HepG2 (cell line): ENCODE measurements around the gene LPO. TPM values are rescaled to one million over a fixed set of nuclear protein-coding genes. Genes with fewer than 3 reads are reported as not detected.

ENCODE experiments used
- ATAC-seq: fragments of 200-7000 bp; cut with Tn5 transposase; 3 replicates; pipeline ENCODE4 v1.9.1; 2020; ENCODE audit warnings: mild to moderate bottlenecking, moderate library complexity
- BruUV-seq: library from RNA; stranded (reverse); fragments of 400-500 nt; replicated peaks from 2 replicates; lab custom pipeline; 2021; lab: Mats Ljungman, UMichigan
- CTCF ChIA-PET: fragments of 300-600 bp; formaldehyde crosslinking; extraction: SDS; loops from one replicate; lab custom pipeline; 2021; ENCODE audit warnings: low total read pairs, inconsistent platforms, low intra/inter-chr PET ratio; lab: Yijun Ruan, JAX
- POLR2A ChIA-PET: fragments of 350-600 bp; sonication (Branson Sonifier 250); formaldehyde crosslinking; loops from one replicate; lab custom pipeline; 2020; ENCODE audit warnings: antibody characterized with exemption, inconsistent platforms; lab: Yijun Ruan, JAX
- DNase-seq: peaks from one replicate; pipeline ENCODE4 v3.0.0-alpha.2; 2015; ENCODE audit warnings: low spot score
- FAIRE-seq: peaks from 3 replicates; lab custom pipeline; 2011; peaks lifted over from hg19 to GRCh38; lab: Jason Lieb, UNC
- H2AFZ ChIP-seq: one replicate; pipeline ENCODE4 v1.6.1; 2011; ENCODE audit warnings: low read length, inconsistent platforms
- H3K27ac ChIP-seq: fragments of 300-600 bp; 3 replicates; pipeline ENCODE4 v1.8.0; 2011; ENCODE audit warnings: mixed run types, mild to moderate bottlenecking, mixed read lengths, low read length, inconsistent platforms; ENCODE audit not compliant: insufficient read depth; ENCODE audit errors: extremely low read length
- H3K27me3 ChIP-seq, 2 experiments: fragments of 200-600 bp in 1 of 2; 2 replicates in 1 of 2; 3 replicates in 1 of 2; pipeline versions ENCODE4 v1.6.0 to v1.8.0; 2011; ENCODE audit warnings: low read length in 2 of 2, mild to moderate bottlenecking in 2 of 2, moderate library complexity in 2 of 2, inconsistent platforms in 1 of 2; ENCODE audit not compliant: insufficient read depth in 2 of 2, control insufficient read depth in 1 of 2
- H3K36me3 ChIP-seq, 2 experiments: fragments of 200-600 bp in 1 of 2; replicated peaks in 1 of 2; 2 replicates in 1 of 2; 3 replicates in 1 of 2; pipeline versions ENCODE4 v1.5.1 to v1.8.0; 2011; ENCODE audit warnings: low read length in 2 of 2, inconsistent platforms in 1 of 2; ENCODE audit not compliant: insufficient read depth in 2 of 2, control insufficient read depth in 1 of 2
- H3K4me1 ChIP-seq: 2 replicates; pipeline ENCODE4 v1.5.1; 2012; ENCODE audit warnings: low read length, inconsistent platforms; ENCODE audit not compliant: insufficient read depth
- H3K4me2 ChIP-seq: 2 replicates; pipeline ENCODE4 v1.6.0; 2011; ENCODE audit warnings: low read depth, low read length, inconsistent platforms
- H3K4me3 ChIP-seq, 3 experiments: fragments of 200-600 bp in 1 of 3; sonication (generic), shearing (Covaris generic) in 1 of 3; replicated peaks in 1 of 3; 2 replicates each; pipeline ENCODE4 v1.5.1; 2011 to 2016; ENCODE audit warnings: low read length in 3 of 3, inconsistent platforms in 2 of 3, low read depth in 2 of 3, mild to moderate bottlenecking in 2 of 3, control low read depth in 1 of 3, mixed read lengths in 1 of 3; ENCODE audit not compliant: insufficient read depth in 1 of 3
- H3K79me2 ChIP-seq: one replicate; pipeline ENCODE4 v1.6.1; 2011; ENCODE audit warnings: low read length, inconsistent platforms; ENCODE audit not compliant: insufficient read depth
- H3K9ac ChIP-seq: 2 replicates; pipeline ENCODE4 v1.6.0; 2011; ENCODE audit warnings: mild to moderate bottlenecking, low read depth, low read length, inconsistent platforms; ENCODE audit not compliant: insufficient read depth
- H3K9me3 ChIP-seq: 2 replicates; pipeline ENCODE4 v1.5.1; 2012; ENCODE audit warnings: mild to moderate bottlenecking, low read length
- H4K20me1 ChIP-seq: 2 replicates; pipeline ENCODE4 v1.6.0; 2011; ENCODE audit warnings: inconsistent platforms, mild to moderate bottlenecking, low read length, moderate library complexity; ENCODE audit not compliant: insufficient read depth
- CSRNP1 ChIP-seq: sonication (generic); formaldehyde crosslinking; IDR thresholded peaks from 2 replicates; pipeline ENCODE4 v1.8.1; 2023; ENCODE audit warnings: mild to moderate bottlenecking, missing genetic modification reagents
- GLI4 ChIP-seq: sonication (generic); formaldehyde crosslinking; IDR thresholded peaks from 2 replicates; pipeline ENCODE4 v1.5.1; 2020; ENCODE audit warnings: missing genetic modification reagents, mild to moderate bottlenecking, moderate library complexity, borderline replicate concordance
- HDAC1 ChIP-seq: sonication (generic); formaldehyde crosslinking; IDR thresholded peaks from 2 replicates; pipeline ENCODE4 v1.5.1; 2020; ENCODE audit warnings: mild to moderate bottlenecking, missing genetic modification reagents
- IRF9 ChIP-seq: sonication (generic); formaldehyde crosslinking; IDR thresholded peaks from 2 replicates; pipeline ENCODE4 v1.8.0; 2022; ENCODE audit warnings: missing genetic modification reagents, mild to moderate bottlenecking, borderline replicate concordance
- MED13 ChIP-seq: sonication (generic); formaldehyde crosslinking; IDR thresholded peaks from 2 replicates; pipeline ENCODE4 v1.5.0; 2020; ENCODE audit warnings: missing genetic modification reagents
- NFIC ChIP-seq: IDR thresholded peaks from 2 replicates; pipeline ENCODE4 v1.6.1; 2012; ENCODE audit warnings: mild to moderate bottlenecking, low read length, inconsistent platforms
- TCF7 ChIP-seq: sonication (generic); IDR thresholded peaks from 2 replicates; pipeline ENCODE4 v1.6.1; 2016; ENCODE audit warnings: antibody characterized with exemption, low read depth
- TRAFD1 ChIP-seq: sonication (generic); formaldehyde crosslinking; IDR thresholded peaks from 2 replicates; pipeline ENCODE4 v1.5.1; 2020; ENCODE audit warnings: missing genetic modification reagents, mild to moderate bottlenecking, borderline replicate concordance
- ZEB1 ChIP-seq: IDR thresholded peaks from 2 replicates; pipeline ENCODE4 v1.6.1; 2012; ENCODE audit warnings: mild to moderate bottlenecking, low read depth, inconsistent platforms; ENCODE audit not compliant: insufficient replicate concordance
- ZFP36L2 ChIP-seq: sonication (generic); formaldehyde crosslinking; IDR thresholded peaks from 2 replicates; pipeline ENCODE4 v1.4.0; 2020; ENCODE audit warnings: missing genetic modification reagents
- ZNF34 ChIP-seq: sonication (generic); formaldehyde crosslinking; IDR thresholded peaks from 2 replicates; pipeline ENCODE4 v1.4.0; 2020; ENCODE audit warnings: mild to moderate bottlenecking, missing genetic modification reagents, borderline replicate concordance
- ZNF512 ChIP-seq: sonication (generic); formaldehyde crosslinking; IDR thresholded peaks from 2 replicates; pipeline ENCODE4 v1.4.0; 2020; ENCODE audit warnings: mild to moderate bottlenecking, missing genetic modification reagents
- ZNF572 ChIP-seq: sonication (generic); formaldehyde crosslinking; IDR thresholded peaks from 2 replicates; pipeline ENCODE4 v1.5.1; 2020; ENCODE audit warnings: mild to moderate bottlenecking, missing genetic modification reagents
- ZSCAN12 ChIP-seq: sonication (generic); formaldehyde crosslinking; IDR thresholded peaks from 2 replicates; pipeline ENCODE4 v1.9.0; 2021; ENCODE audit warnings: mild to moderate bottlenecking, missing genetic modification reagents
- WGBS: methylation state at CpG from one replicate; pipeline ENCODE4 v1.1.6; 2017; ENCODE audit warnings: low lambda C conversion rate; 5-methylcytosine and 5-hydroxymethylcytosine counted together
- in situ Hi-C: cut with HindIII; loops from 2 replicates; pipeline ENCODE4 v1.10.0; 2017; ENCODE audit warnings: low pct_unique_long_range_greater_than_20kb; ENCODE audit not compliant: extremely low pct_ligation_motif_present
- intact Hi-C: fragments of 100-400 bp; cut with micrococcal nuclease; formaldehyde crosslinking; loops from one replicate; pipeline ENCODE4 v1.10.0; 2022; ENCODE audit not compliant: unreplicated experiment
- polyA plus RNA-seq, 8 experiments: library from polyadenylated mRNA; depleted of rRNA in 3 of 8; stranded (reverse) in 7 of 8; unstranded in 1 of 8; fragments of >200 nt; fragmentation: Illumina TruSeq in 4 of 8; extraction: Trizol in 4 of 8; gene quantifications; 2 replicates each; pipeline versions ENCODE4 v1.2.1 to v1.2.3, GENCODE V29; 2011 to 2016; ENCODE audit warnings: low read depth in 4 of 8, missing spikeins in 1 of 8, mixed read lengths in 1 of 8; ENCODE audit not compliant: insufficient read depth in 1 of 8
- total RNA-seq, 5 experiments: library from RNA; depleted of rRNA; stranded (reverse); fragments of >200 nt; fragmentation: Illumina TruSeq; extraction: Trizol; gene quantifications; 2 replicates each; pipeline ENCODE4 v1.2.3, GENCODE V29; 2016; ENCODE audit warnings: low read depth in 1 of 5

LPO gene
- total and polyA plus RNA-seq, 2 of the 13 experiments (the other 11 are each of a cell fraction or from before 2014, with no cell fraction given) = not detected

GRCh38 chr17:58246781-58247180 is 8.4 kb downstream of the LPO start:
- intact Hi-C loops = no loop called here
- BruUV-seq = no TSS peak
- no peak overlapping the region for H3K27ac ChIP-seq
- TF ChIP-seq NFIC (no peak), HDAC1 (CRISPR knock-in tag) (no peak), TRAFD1 (no peak), ZNF512 (CRISPR knock-in tag) (no peak), ZSCAN12 (no peak), CSRNP1 (CRISPR knock-in tag) (no peak), IRF9 (no peak), ZEB1 (no peak), TCF7 (no peak), ZFP36L2 (no peak), GLI4 (CRISPR knock-in tag) (no peak), MED13 (CRISPR knock-in tag) (no peak), ZNF572 (CRISPR knock-in tag) (no peak), ZNF34 (CRISPR knock-in tag) (no peak)
- H4K20me1 ChIP-seq = no peaks in the 10 kb centered on the region
- no peak for FAIRE-seq
- in situ Hi-C loops = no loop called here
- POLR2A ChIA-PET = no interaction called here
- no peak overlapping the region for H3K4me3 ChIP-seq
- peaks cover 63% of the 10 kb centered on the region for H3K4me1 ChIP-seq
- H3K9me3 ChIP-seq = no peaks in the 10 kb centered on the region
- H3K9ac ChIP-seq = no peak overlapping the region
- ATAC-seq = no peak
- H3K27me3 ChIP-seq = peaks cover 19 to 90% of the 10 kb centered on the region in 2 experiments
- H3K36me3 ChIP-seq = no peaks in the 10 kb centered on the region
- no peak overlapping the region for H3K4me2 ChIP-seq
- 30% methylated on average over 1 of the region's 1 CpG for WGBS
- CTCF ChIA-PET = no interaction called here
- no peak overlapping the region for H2AFZ ChIP-seq
- no peaks in the 10 kb centered on the region for H3K79me2 ChIP-seq
- no peak for DNase-seq
